GM21390 (cell line): ENCODE measurements around the gene PPFIA1.
"Not testable (repeated sequence)": the region's sequence is repeated elsewhere in the genome, so short reads cannot be mapped to it uniquely, and the experiment has no call there.

ENCODE experiments used
- ATAC-seq: cut with Tn5 transposase; IDR thresholded peaks from one replicate; pipeline ENCODE4 v1.9.1; 2021; ENCODE audit not compliant: unreplicated experiment

Gene PPFIA1

GRCh38 chr11:70383664-70384565 lies 113.4 kb downstream of the PPFIA1 start:
- ATAC-seq, result no peak

GRCh38 chr11:70384566-70385152 lies 114.2 kb downstream of the PPFIA1 start:
- ATAC-seq, result no peak

GRCh38 chr11:70387564-70387963 lies 117.1 kb downstream of the PPFIA1 start:
- ATAC-seq, result no peak

GRCh38 chr11:70389201-70389600 lies 118.7 kb downstream of the PPFIA1 start:
- no peak for ATAC-seq

GRCh38 chr11:70390882-70391281 lies 120.4 kb downstream of the PPFIA1 start:
- not testable (repeated sequence) for ATAC-seq

GRCh38 chr11:70394211-70394950 lies 123.9 kb downstream of the PPFIA1 start:
- ATAC-seq, result no peak

GRCh38 chr11:70397336-70397982 lies 127.0 kb downstream of the PPFIA1 start:
- no peak for ATAC-seq

GRCh38 chr11:70397983-70398833 lies 127.7 kb downstream of the PPFIA1 start, which contains the start of gene CTTN:
Gene CTTN (plus strand): TSS chr11:70398529. CDS start chr11:70407298, 8,769 bp downstream.
- ATAC-seq, result peak; percentile 41

GRCh38 chr11:70398834-70399680 lies 128.6 kb downstream of the PPFIA1 start:
- ATAC-seq, result no peak

- ATAC-seq, result no peak
Observed at GRCh38 chr11:70399681-70400112, 129.2 kb downstream of the PPFIA1 start.

- no peak for ATAC-seq
Observed at GRCh38 chr11:70400643-70401042, 130.2 kb downstream of the PPFIA1 start.

GRCh38 chr11:70402016-70402415 lies 131.5 kb downstream of the PPFIA1 start:
- no peak for ATAC-seq

- ATAC-seq, result no peak
Observed at GRCh38 chr11:70402685-70403084, 132.2 kb downstream of the PPFIA1 start.

GRCh38 chr11:70404244-70404643 lies 133.8 kb downstream of the PPFIA1 start:
- no peak for ATAC-seq

- ATAC-seq, result no peak
Observed at GRCh38 chr11:70405679-70406395, 135.3 kb downstream of the PPFIA1 start.

GRCh38 chr11:70407121-70407520 lies 136.6 kb downstream of the PPFIA1 start:
- no peak for ATAC-seq

- no peak for ATAC-seq
Observed at GRCh38 chr11:70407814-70408213, 137.3 kb downstream of the PPFIA1 start.

GRCh38 chr11:70408326-70408725 lies 137.8 kb downstream of the PPFIA1 start:
- not testable (repeated sequence) for ATAC-seq
